Panc1 (cell line): Measurements from ENCODE around the gene FANCF. TPM values are rescaled to one million over a fixed set of nuclear protein-coding genes. Genes with fewer than 3 reads are reported as not detected.

Experiments
- ATAC-seq: fragments of 200-7000 bp; cut with Tn5 transposase; 2 replicates; pipeline ENCODE4 v1.9.1; 2020; ENCODE audit warnings: mild to moderate bottlenecking, moderate library complexity
- BruUV-seq: library from RNA; stranded (reverse); fragments of 400-500 nt; replicated peaks from 2 replicates; lab custom pipeline; 2021; lab: Mats Ljungman, UMichigan
- CTCF ChIA-PET: fragments of 300-600 bp; sonication (Branson Sonifier 250); formaldehyde crosslinking; loops from one replicate; lab custom pipeline; 2022; ENCODE audit warnings: antibody characterized with exemption; lab: Charles Lee
- POLR2A ChIA-PET: fragments of 300-600 bp; sonication (Branson Sonifier 250); formaldehyde crosslinking; loops from one replicate; lab custom pipeline; 2022; ENCODE audit warnings: antibody characterized with exemption; lab: Charles Lee
- DNase-seq: peaks from one replicate; pipeline ENCODE4 v3.0.0-alpha.2; 2010; ENCODE audit warnings: low read depth, low spot score
- H3K27ac ChIP-seq: 2 replicates; pipeline ENCODE4 v1.5.1; 2011; ENCODE audit warnings: mild to moderate bottlenecking, low read length, inconsistent platforms
- H3K27me3 ChIP-seq: fragments of 200-500 bp; sonication (Bioruptor generic); 2 replicates; pipeline ENCODE4 v1.6.0; 2014; ENCODE audit warnings: low read length, inconsistent platforms; ENCODE audit not compliant: control insufficient read depth, insufficient read depth
- H3K36me3 ChIP-seq: fragments of 200-500 bp; sonication (Bioruptor generic); 2 replicates; pipeline ENCODE4 v1.5.1; 2014; ENCODE audit warnings: inconsistent platforms, mild to moderate bottlenecking, low read length, moderate library complexity; ENCODE audit not compliant: control insufficient read depth, insufficient read depth
- H3K4me1 ChIP-seq: 2 replicates; pipeline ENCODE4 v1.5.1; 2011; ENCODE audit warnings: inconsistent platforms, mild to moderate bottlenecking, low read length, moderate library complexity; ENCODE audit not compliant: control insufficient read depth, insufficient read depth
- H3K4me3 ChIP-seq, 2 experiments: 2 replicates each; pipeline ENCODE4 v1.5.1; 2011 to 2012; ENCODE audit warnings: low read depth in 2 of 2, low read length in 2 of 2, mild to moderate bottlenecking in 2 of 2, inconsistent platforms in 1 of 2, moderate library complexity in 1 of 2
- H3K9me3 ChIP-seq: fragments of 200-500 bp; sonication (Bioruptor generic); 2 replicates; pipeline ENCODE4 v1.5.1; 2014; ENCODE audit warnings: low read depth, mild to moderate bottlenecking, inconsistent platforms, low read length, moderate library complexity; ENCODE audit not compliant: control insufficient read depth, insufficient read depth
- POLR2AphosphoS5 ChIP-seq: IDR thresholded peaks from 2 replicates; pipeline ENCODE4 v1.6.1; 2012; ENCODE audit warnings: mild to moderate bottlenecking, low read depth, low read length, moderate library complexity
- REST ChIP-seq, 2 experiments: IDR thresholded peaks; 2 replicates each; pipeline ENCODE4 v1.6.1; 2011 to 2012; ENCODE audit warnings: low read depth in 2 of 2, control low read depth in 1 of 2, low read length in 1 of 2, mild to moderate bottlenecking in 1 of 2, moderate library complexity in 1 of 2; ENCODE audit not compliant: insufficient read depth in 1 of 2
- SIN3A ChIP-seq: IDR thresholded peaks from 2 replicates; pipeline ENCODE4 v1.6.1; 2012; ENCODE audit warnings: low read depth, mild to moderate bottlenecking, low read length, moderate library complexity, borderline replicate concordance; ENCODE audit not compliant: insufficient read depth
- TCF7L2 ChIP-seq: IDR thresholded peaks from 2 replicates; pipeline ENCODE4 v1.6.1; 2011; ENCODE audit warnings: mild to moderate bottlenecking, low read depth, low read length, inconsistent platforms
- in situ Hi-C: cut with HindIII; loops from 2 replicates; pipeline ENCODE4 v1.10.0; 2016; ENCODE audit warnings: low sequenced_read_pairs, low pct_unique_long_range_greater_than_20kb
- intact Hi-C: fragments of 100-400 bp; cut with micrococcal nuclease; formaldehyde crosslinking; loops from one replicate; pipeline ENCODE4 v1.10.0; 2022; ENCODE audit not compliant: unreplicated experiment
- total RNA-seq: library from RNA; stranded (reverse); gene quantifications from one replicate; pipeline ENCODE4 v1.2.1, GENCODE V29; 2021; ENCODE audit not compliant: unreplicated experiment
- TF ChIP-seq, protein P1 (sequence below): fragments of 450-650 bp; IDR thresholded peaks from 2 replicates; pipeline ENCODE4 v1.5.1; 2017; ENCODE audit warnings: mild to moderate bottlenecking

FANCF gene
- total RNA-seq, 1 experiment from 2014 or later: 11.6 TPM

- ATAC-seq (no peak), DNase-seq (no peak)
- CTCF ChIA-PET: no interaction called here
- Histone ChIP-seq H3K4me3 (no peak overlapping the region), H3K36me3 (no peaks in the 10 kb centered on the region), H3K9me3 (no peaks in the 10 kb centered on the region), H3K27me3 (no peaks in the 10 kb centered on the region), H3K4me1 (no peaks in the 10 kb centered on the region), H3K27ac (no peak overlapping the region)
- intact Hi-C loops: no loop called here
- POLR2A ChIA-PET: no interaction called here
- in situ Hi-C loops: no loop called here
- TF ChIP-seq SIN3A (no peak), TCF7L2 (no peak), POLR2AphosphoS5 (no peak), REST (IDR thresholded peaks at IDR 0.05; ENCODE audit: insufficient read depth in 1 of 2, low read depth in 2 of 2, low read length in 1 of 2) (no peak)
- TF ChIP-seq, protein P1, sequence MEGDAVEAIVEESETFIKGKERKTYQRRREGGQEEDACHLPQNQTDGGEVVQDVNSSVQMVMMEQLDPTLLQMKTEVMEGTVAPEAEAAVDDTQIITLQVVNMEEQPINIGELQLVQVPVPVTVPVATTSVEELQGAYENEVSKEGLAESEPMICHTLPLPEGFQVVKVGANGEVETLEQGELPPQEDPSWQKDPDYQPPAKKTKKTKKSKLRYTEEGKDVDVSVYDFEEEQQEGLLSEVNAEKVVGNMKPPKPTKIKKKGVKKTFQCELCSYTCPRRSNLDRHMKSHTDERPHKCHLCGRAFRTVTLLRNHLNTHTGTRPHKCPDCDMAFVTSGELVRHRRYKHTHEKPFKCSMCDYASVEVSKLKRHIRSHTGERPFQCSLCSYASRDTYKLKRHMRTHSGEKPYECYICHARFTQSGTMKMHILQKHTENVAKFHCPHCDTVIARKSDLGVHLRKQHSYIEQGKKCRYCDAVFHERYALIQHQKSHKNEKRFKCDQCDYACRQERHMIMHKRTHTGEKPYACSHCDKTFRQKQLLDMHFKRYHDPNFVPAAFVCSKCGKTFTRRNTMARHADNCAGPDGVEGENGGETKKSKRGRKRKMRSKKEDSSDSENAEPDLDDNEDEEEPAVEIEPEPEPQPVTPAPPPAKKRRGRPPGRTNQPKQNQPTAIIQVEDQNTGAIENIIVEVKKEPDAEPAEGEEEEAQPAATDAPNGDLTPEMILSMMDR: no peak
- no TSS peak for BruUV-seq
These were observed 40.6 kb downstream of the FANCF start for GRCh38 chr11:22584976-22585375.

DNA sequence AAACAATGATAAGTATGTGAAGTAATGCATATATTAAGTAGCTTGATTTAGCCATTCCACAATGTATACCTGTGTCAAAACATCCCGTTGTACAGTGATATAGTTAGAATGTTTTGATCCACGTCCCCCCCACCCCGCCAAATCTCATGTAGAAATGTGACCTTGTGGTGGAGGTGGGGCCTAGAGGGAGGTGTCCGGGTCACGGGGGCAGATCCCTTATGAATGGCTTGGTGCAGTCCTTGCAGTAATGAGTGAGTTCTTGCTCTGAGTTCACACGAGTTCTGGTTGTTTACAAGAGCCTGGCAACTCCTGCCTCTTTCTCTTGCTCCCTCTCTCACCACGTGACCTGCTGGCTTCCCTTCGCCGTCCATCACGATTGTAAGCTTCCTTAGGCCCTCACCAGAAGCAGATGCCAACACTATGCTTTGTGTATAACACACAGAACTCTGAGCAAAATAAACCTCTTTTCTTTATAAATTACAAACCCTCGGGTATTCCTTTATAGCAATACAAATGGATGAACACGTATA is 41.6 kb downstream of the FANCF start:
- in situ Hi-C loops: no loop called here
- Histone ChIP-seq H3K9me3 (no peaks in the 10 kb centered on the region), H3K27ac (no peak overlapping the region), H3K36me3 (no peaks in the 10 kb centered on the region), H3K4me3 (no peak overlapping the region), H3K27me3 (no peaks in the 10 kb centered on the region), H3K4me1 (no peaks in the 10 kb centered on the region)
- no peak for ATAC-seq
- DNase-seq: no peak
- intact Hi-C loops: no loop called here
- CTCF ChIA-PET: no interaction called here
- POLR2A ChIA-PET: no interaction called here
- TF ChIP-seq POLR2AphosphoS5 (no peak), SIN3A (no peak), TCF7L2 (no peak), REST (IDR thresholded peaks at IDR 0.05; ENCODE audit: insufficient read depth in 1 of 2, low read depth in 2 of 2, low read length in 1 of 2) (no peak)
- TF ChIP-seq, protein P1: no peak
- no TSS peak for BruUV-seq
